CD4-positive, CD25-positive, alpha-beta regulatory T cell (primary cell): ENCODE measurements around the gene PLA2G12B. TPM values are rescaled to one million over a fixed set of nuclear protein-coding genes. Genes with fewer than 3 reads are reported as not detected.
"Not testable (repeated sequence)": the region's sequence is repeated elsewhere in the genome, so short reads cannot be mapped to it uniquely, and the experiment has no call there.

ENCODE experiments used
- ATAC-seq, 2 donors: fragments of 150-1000 bp; cut with Tn5 transposase; one replicate each; pipeline ENCODE4 v1.10.0; 2021; ENCODE audit warnings: low read depth in 2 of 2, moderate number of reproducible peaks in 2 of 2, moderate library complexity in 1 of 2
- DNase-seq, 3 donors: peaks; one replicate each; pipeline versions ENCODE4 v3.0.0 to v3.0.0-alpha.2; 2012 to 2022; ENCODE audit warnings: mixed read lengths in 1 of 3
- H3K27ac ChIP-seq: one replicate; pipeline ENCODE4 v1.7.0; 2013; ENCODE audit warnings: mild to moderate bottlenecking, low read length; ENCODE audit not compliant: insufficient read depth, poor library complexity, severe bottlenecking
- H3K27me3 ChIP-seq: one replicate; pipeline ENCODE4 v1.7.0; 2013; ENCODE audit warnings: low read length; ENCODE audit not compliant: control insufficient read depth, insufficient read depth
- H3K36me3 ChIP-seq: one replicate; pipeline ENCODE4 v1.7.0; 2013; ENCODE audit warnings: mild to moderate bottlenecking, low read length, moderate library complexity; ENCODE audit not compliant: control insufficient read depth, insufficient read depth
- H3K4me1 ChIP-seq: 2 replicates; pipeline ENCODE4 v1.7.0; 2013; ENCODE audit warnings: mild to moderate bottlenecking, low read length; ENCODE audit not compliant: insufficient read depth, control insufficient read depth, poor library complexity, severe bottlenecking
- H3K4me3 ChIP-seq: one replicate; pipeline ENCODE4 v1.7.0; 2013; ENCODE audit warnings: low read depth, mild to moderate bottlenecking, low read length, moderate library complexity
- H3K9me3 ChIP-seq, 2 experiments: 1 replicate in 1 of 2; 2 replicates in 1 of 2; pipeline ENCODE4 v1.7.0; 2013; ENCODE audit warnings: low read length in 2 of 2, mild to moderate bottlenecking in 1 of 2, moderate library complexity in 1 of 2; ENCODE audit not compliant: control insufficient read depth in 2 of 2
- H3K27ac Mint-ChIP-seq, 3 donors: one replicate each; pipeline ENCODE4 v1.8.0; 2020 to 2022; ENCODE audit warnings: mild to moderate bottlenecking in 3 of 3, mixed read lengths in 3 of 3, moderate library complexity in 2 of 3
- H3K27me3 Mint-ChIP-seq: one replicate; pipeline ENCODE4 v1.8.0; 2022; ENCODE audit warnings: mild to moderate bottlenecking, mixed read lengths
- H3K36me3 Mint-ChIP-seq: one replicate; pipeline ENCODE4 v1.8.0; 2020; ENCODE audit warnings: mixed read lengths
- H3K4me1 Mint-ChIP-seq, 4 donors: one replicate each; pipeline ENCODE4 v1.8.0; 2020 to 2022; ENCODE audit warnings: mixed read lengths in 4 of 4, mild to moderate bottlenecking in 1 of 4
- H3K4me3 Mint-ChIP-seq, 4 donors: one replicate each; pipeline ENCODE4 v1.8.0; 2020 to 2022; ENCODE audit warnings: mild to moderate bottlenecking in 4 of 4, mixed read lengths in 4 of 4, moderate library complexity in 3 of 4
- H3K9me3 Mint-ChIP-seq, 7 donors: one replicate each; pipeline ENCODE4 v1.8.0; 2020 to 2022; ENCODE audit warnings: mixed read lengths in 7 of 7, mild to moderate bottlenecking in 3 of 7, moderate library complexity in 2 of 7
- polyA plus RNA-seq, 4 donors: library from polyadenylated mRNA; unstranded; fragments of 300-500 nt; fragmentation: Illumina TruSeq; gene quantifications; one replicate each; pipeline ENCODE4 v1.2.3, GENCODE V29; 2021
- total RNA-seq: library from RNA; stranded (reverse); gene quantifications from one replicate; pipeline ENCODE4 v1.2.3, GENCODE V29; 2022

Gene PLA2G12B, protein sequence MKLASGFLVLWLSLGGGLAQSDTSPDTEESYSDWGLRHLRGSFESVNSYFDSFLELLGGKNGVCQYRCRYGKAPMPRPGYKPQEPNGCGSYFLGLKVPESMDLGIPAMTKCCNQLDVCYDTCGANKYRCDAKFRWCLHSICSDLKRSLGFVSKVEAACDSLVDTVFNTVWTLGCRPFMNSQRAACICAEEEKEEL
- not detected for total RNA-seq
- not detected for polyA plus RNA-seq

DNA sequence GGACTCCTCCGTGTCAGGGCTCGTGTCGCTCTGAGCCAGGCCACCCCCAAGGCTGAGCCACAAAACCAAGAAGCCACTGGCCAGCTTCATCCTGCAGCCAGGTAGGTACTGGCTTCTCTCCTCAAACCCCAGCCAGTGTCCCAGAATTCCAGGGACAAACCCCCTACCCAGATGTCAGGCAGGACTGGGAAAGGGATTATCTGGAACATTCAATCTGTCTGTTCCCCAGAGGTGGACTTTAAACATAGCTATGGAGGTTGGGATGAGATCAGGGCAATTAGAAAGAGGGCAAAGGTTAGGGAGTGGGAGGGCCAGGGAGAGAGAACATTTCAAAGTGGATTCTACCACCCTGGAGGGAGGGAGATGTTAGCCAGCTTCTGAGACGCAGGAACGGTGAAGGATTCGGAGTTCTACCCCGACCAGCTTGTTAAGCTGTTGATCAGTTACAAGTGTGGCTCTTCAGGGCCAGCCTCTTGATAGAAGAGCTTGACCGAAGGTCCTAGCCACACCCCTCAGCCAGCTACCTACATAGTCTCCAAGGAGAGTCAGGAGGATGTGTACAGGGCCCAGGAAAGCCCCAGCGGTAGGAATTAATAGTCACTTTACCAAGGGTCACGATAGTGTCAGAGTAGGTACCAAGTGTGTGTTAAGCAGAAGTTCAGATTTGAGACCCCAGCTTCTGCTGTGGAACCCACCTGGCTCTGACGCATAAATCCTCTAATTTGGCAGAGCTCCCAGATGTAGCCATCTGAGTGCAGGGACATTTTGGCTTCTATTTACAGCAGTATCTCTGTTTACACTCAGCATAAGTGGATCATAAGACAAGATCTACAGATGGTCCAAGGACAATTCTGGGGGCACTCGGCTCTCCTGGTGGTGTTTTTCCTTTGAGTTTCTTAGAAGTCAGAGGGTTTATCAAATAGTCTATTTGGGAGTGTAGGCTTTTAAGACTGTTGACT is at the start of gene PLA2G12B:
TSS of gene PLA2G12B (minus strand) at position 211 of the 959 bp plus-strand sequence. CDS start at position 90, 121 bp downstream.
- Histone ChIP-seq H3K27me3 (no peaks in the 10 kb centered on the region), H3K27ac (no peak within 1 kb of the TSS), H3K4me3 (no peak within 1 kb of the TSS), H3K36me3 (no peaks in the 10 kb centered on the region), H3K4me1 (no peaks in the 10 kb centered on the region), H3K9me3 (no peaks in the 10 kb centered on the region)
- H3K4me1 Mint-ChIP-seq: no peaks in the 10 kb centered on the region
- DNase-seq (no peak), ATAC-seq (no peak)
- H3K9me3 Mint-ChIP-seq: no peaks in the 10 kb centered on the region
- H3K27me3 Mint-ChIP-seq: peaks cover 28% of the 10 kb centered on the region
- no peak within 1 kb of the TSS for H3K27ac Mint-ChIP-seq
- no peaks in the 10 kb centered on the region for H3K36me3 Mint-ChIP-seq
- no peak within 1 kb of the TSS for H3K4me3 Mint-ChIP-seq

DNA sequence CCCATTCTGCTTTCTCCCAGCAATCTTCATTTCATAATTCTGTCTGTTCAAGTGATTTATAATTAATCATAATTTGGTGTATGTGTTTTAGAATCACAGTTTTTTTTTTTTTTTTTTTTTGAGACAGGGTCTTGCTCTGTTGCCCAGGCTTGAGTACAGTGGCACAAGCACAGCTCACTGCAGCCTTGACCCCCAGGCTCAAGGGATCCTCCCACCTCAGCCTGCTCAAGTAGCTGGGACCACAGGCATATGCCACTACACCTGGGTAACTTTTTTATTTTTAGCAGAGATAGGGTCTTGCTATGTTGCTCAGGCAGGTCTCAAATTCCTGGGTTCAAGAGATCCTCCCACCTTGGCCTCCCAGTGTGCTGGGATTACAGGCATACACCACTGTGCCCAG is 49.2 kb upstream of the PLA2G12B start:
- DNase-seq (no peak), ATAC-seq (no peak)
- Histone ChIP-seq H3K9me3 (no peaks in the 10 kb centered on the region), H3K36me3 (peaks cover 18% of the 10 kb centered on the region), H3K4me1 (no peaks in the 10 kb centered on the region), H3K27ac (no peak overlapping the region), H3K27me3 (no peaks in the 10 kb centered on the region), H3K4me3 (no peak overlapping the region)
- H3K27me3 Mint-ChIP-seq: no peaks in the 10 kb centered on the region
- H3K4me1 Mint-ChIP-seq: peaks cover 0 to 3% (median under 1%) of the 10 kb centered on the region in 4 donors
- peaks cover 19% of the 10 kb centered on the region for H3K36me3 Mint-ChIP-seq
- H3K9me3 Mint-ChIP-seq: peaks cover 0 to 3% (median 0%) of the 10 kb centered on the region in 7 donors
- H3K4me3 Mint-ChIP-seq: no peak overlapping the region
- no peak overlapping the region for H3K27ac Mint-ChIP-seq

DNA sequence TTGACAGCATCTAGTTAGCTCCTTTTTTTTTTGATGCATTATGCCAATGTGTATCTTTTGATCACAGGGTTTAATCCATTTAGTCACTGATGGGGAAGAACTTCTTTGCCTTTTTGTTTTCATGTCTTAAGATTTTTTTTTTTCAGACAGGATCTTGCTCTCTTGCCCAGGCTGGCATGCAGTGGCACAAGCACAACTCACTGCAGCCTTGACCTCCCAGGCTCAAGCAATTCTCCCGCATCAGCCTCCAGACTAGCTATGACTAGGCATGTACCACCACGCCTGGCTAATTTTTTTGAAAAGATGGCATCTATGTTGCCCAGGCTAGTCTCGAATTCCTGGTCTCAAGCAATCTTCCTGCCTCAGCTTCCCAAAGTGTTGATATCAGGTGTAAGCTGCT is 46.4 kb upstream of the PLA2G12B start:
- Mint-ChIP-seq H3K4me3 (no peak overlapping the region), H3K36me3 (peaks cover 4% of the 10 kb centered on the region), H3K27me3 (no peaks in the 10 kb centered on the region), H3K9me3 (peaks cover 0 to 6% (median 4%) of the 10 kb centered on the region in 7 donors), H3K4me1 (peaks cover 0 to 3% (median under 1%) of the 10 kb centered on the region in 4 donors), H3K27ac (no peak overlapping the region)
- ATAC-seq (no peak), DNase-seq (no peak)
- Histone ChIP-seq H3K9me3 (peaks cover 0 to 6% of the 10 kb centered on the region in 2 experiments), H3K36me3 (peaks cover 9% of the 10 kb centered on the region), H3K4me3 (no peak overlapping the region), H3K27ac (no peak overlapping the region), H3K4me1 (no peaks in the 10 kb centered on the region), H3K27me3 (no peaks in the 10 kb centered on the region)

DNA sequence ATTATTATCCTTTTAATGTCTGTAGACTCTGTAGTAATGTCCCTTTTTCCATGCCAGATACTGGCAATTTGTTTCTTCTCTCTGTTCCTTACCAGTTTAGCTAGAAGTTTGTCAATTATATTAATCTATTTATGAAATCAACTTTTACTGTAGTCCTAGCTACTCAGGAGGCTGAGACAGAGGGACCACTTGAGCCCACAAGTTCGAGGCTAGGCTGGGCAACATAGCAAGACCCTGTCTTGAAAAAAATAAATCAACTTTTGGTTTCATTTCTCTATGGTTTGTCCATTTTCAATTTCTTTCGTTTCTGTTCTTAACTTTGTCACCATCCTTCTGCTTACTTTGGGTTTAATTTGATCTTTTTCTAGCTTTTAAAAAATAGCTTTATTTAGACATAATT is 42.5 kb upstream of the PLA2G12B start:
- Mint-ChIP-seq H3K36me3 (peaks cover 20% of the 10 kb centered on the region), H3K27ac (no peak overlapping the region), H3K27me3 (no peaks in the 10 kb centered on the region), H3K4me3 (no peak overlapping the region), H3K4me1 (peaks cover 0 to 3% (median under 1%) of the 10 kb centered on the region in 4 donors), H3K9me3 (peaks cover 0 to 12% (median 5%) of the 10 kb centered on the region in 7 donors)
- H3K27me3 ChIP-seq: no peaks in the 10 kb centered on the region
- ATAC-seq (no peak), DNase-seq (no peak)
- H3K4me1 ChIP-seq: no peaks in the 10 kb centered on the region
- no peak overlapping the region for H3K4me3 ChIP-seq
- H3K27ac ChIP-seq: no peak overlapping the region
- H3K9me3 ChIP-seq: peaks cover 0 to 6% of the 10 kb centered on the region in 2 experiments
- H3K36me3 ChIP-seq: no peaks in the 10 kb centered on the region

DNA sequence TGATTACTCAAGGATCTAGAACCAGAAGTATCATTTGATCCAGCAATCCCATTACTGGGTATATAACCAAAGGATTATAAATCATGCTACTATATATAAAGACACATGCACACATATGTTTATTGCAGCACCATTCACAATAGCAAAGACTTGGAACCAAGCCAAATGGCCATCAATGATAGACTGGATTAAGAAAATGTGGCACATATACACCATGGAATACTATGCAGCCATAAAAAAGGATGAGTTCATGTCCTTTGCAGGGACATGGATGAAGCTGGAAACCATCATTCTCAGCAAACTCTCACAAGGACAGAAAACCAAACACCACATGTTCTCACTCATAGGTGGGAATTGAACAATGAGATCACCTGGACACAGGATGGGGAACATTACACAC is 40.9 kb upstream of the PLA2G12B start:
- ATAC-seq, H3K27ac ChIP-seq, DNase-seq, H3K4me1 ChIP-seq, H3K4me3 Mint-ChIP-seq, H3K4me1 Mint-ChIP-seq, H3K27me3 ChIP-seq, H3K4me3 ChIP-seq, H3K9me3 ChIP-seq, H3K27me3 Mint-ChIP-seq, H3K27ac Mint-ChIP-seq, H3K36me3 ChIP-seq: not testable (repeated sequence)
- peaks cover 28% of the 10 kb centered on the region for H3K36me3 Mint-ChIP-seq
- H3K9me3 Mint-ChIP-seq: peaks cover 0 to 11% (median 5%) of the 10 kb centered on the region in 7 donors

DNA sequence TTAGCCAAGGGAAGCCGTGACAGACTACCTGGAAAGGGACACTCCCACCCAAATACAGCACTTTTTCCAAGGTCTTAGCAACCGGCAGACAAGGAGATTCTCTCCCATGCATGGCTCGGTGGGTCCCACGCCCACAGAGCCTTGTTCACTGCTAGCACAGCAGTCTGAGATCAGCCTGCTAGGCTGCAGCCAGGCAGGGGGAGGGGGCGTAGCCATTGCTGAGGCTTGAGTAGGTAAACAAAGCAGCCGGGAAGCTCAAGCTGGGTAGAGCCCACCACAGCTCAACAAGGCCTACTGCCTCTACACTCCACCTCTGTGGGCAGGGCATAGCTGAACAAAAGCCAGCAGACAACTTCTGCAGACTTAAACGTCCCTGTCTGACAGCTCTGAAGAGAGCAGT is 35.2 kb upstream of the PLA2G12B start:
- ATAC-seq: not testable (repeated sequence)
- peaks cover 31% of the 10 kb centered on the region for H3K36me3 Mint-ChIP-seq

DNA sequence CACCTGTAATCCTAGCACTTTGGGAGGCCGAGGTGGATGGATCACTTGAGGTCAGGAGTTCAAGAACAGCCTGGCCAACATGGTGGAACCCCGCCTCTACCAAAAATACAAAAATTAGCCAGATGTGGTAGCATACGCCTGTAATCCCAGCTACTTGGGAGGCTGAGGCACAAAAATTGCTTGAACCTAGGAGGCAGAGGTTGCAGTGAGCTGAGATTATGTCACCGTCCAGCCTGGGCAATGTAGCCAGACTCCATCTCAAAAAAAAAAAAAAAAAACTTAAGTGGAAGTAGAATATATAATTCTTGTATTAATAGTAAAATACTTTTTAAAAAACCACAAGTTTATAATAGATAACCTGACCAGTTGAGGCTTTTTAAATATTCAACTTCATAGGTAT is 30.0 kb upstream of the PLA2G12B start:
- H3K4me3 Mint-ChIP-seq, H3K4me1 Mint-ChIP-seq, H3K36me3 ChIP-seq, H3K4me1 ChIP-seq, ATAC-seq, H3K27me3 ChIP-seq, H3K4me3 ChIP-seq, H3K27ac Mint-ChIP-seq, DNase-seq, H3K36me3 Mint-ChIP-seq, H3K27ac ChIP-seq: not testable (repeated sequence)
- Mint-ChIP-seq H3K9me3 (peaks cover 0 to 19% (median 7%) of the 10 kb centered on the region in 7 donors), H3K27me3 (peaks cover 19% of the 10 kb centered on the region)
- peaks cover 12 to 17% of the 10 kb centered on the region in 2 experiments for H3K9me3 ChIP-seq

More for the DNA sequence above, 35.2 kb upstream of the PLA2G12B start:
- H3K4me1 ChIP-seq, DNase-seq, H3K9me3 ChIP-seq, H3K4me3 Mint-ChIP-seq, H3K9me3 Mint-ChIP-seq, H3K36me3 ChIP-seq, H3K27ac Mint-ChIP-seq, H3K4me3 ChIP-seq, H3K27me3 ChIP-seq, H3K27me3 Mint-ChIP-seq, H3K27ac ChIP-seq, H3K4me1 Mint-ChIP-seq: not testable (repeated sequence)
